GM21786 (cell line): ENCODE measurements around the gene LCMT1.
"Not testable (repeated sequence)": the region's sequence is repeated elsewhere in the genome, so short reads cannot be mapped to it uniquely, and the experiment has no call there.

ENCODE experiments used
- ATAC-seq: cut with Tn5 transposase; IDR thresholded peaks from one replicate; pipeline ENCODE4 v1.9.1; 2021; ENCODE audit not compliant: unreplicated experiment

Gene LCMT1

GRCh38 chr16:25141648-25142047 is 30.1 kb downstream of the LCMT1 start:
- no peak for ATAC-seq

GRCh38 chr16:25143928-25144327 is 32.4 kb downstream of the LCMT1 start:
- no peak for ATAC-seq

GRCh38 chr16:25148568-25149215 is 37.1 kb downstream of the LCMT1 start:
- no peak for ATAC-seq

GRCh38 chr16:25151996-25152395 is 40.5 kb downstream of the LCMT1 start:
- no peak for ATAC-seq

- ATAC-seq = no peak
Measured at GRCh38 chr16:25155553-25156460, 44.3 kb downstream of the LCMT1 start.

- no peak for ATAC-seq
Measured at GRCh38 chr16:25157271-25157875, 45.8 kb downstream of the LCMT1 start.

GRCh38 chr16:25158401-25158800 is 46.9 kb downstream of the LCMT1 start:
- ATAC-seq = no peak

GRCh38 chr16:25161753-25162367 is 50.3 kb downstream of the LCMT1 start:
- ATAC-seq = no peak

- ATAC-seq = no peak
Measured at GRCh38 chr16:25163683-25164082, 52.1 kb downstream of the LCMT1 start.

- ATAC-seq = no peak
Measured at GRCh38 chr16:25165284-25165683, 53.7 kb downstream of the LCMT1 start.

- ATAC-seq = not testable (repeated sequence)
Measured at GRCh38 chr16:25167920-25168319, 56.4 kb downstream of the LCMT1 start.

GRCh38 chr16:25171390-25171789 is 59.8 kb downstream of the LCMT1 start:
- no peak for ATAC-seq

GRCh38 chr16:25172831-25173230 is 61.3 kb downstream of the LCMT1 start:
- ATAC-seq = no peak

GRCh38 chr16:25174285-25174684 is 62.7 kb downstream of the LCMT1 start:
- no peak for ATAC-seq

GRCh38 chr16:25176136-25176535 is 64.6 kb downstream of the LCMT1 start:
- ATAC-seq = no peak

GRCh38 chr16:25177512-25177830 is 65.9 kb downstream of the LCMT1 start:
- no peak for ATAC-seq

- no peak for ATAC-seq
Measured at GRCh38 chr16:25177831-25178688, 66.5 kb downstream of the LCMT1 start.

GRCh38 chr16:25181236-25181635 is 69.7 kb downstream of the LCMT1 start:
- ATAC-seq = not testable (repeated sequence)

- ATAC-seq = no peak
Measured at GRCh38 chr16:25184771-25185170, 73.2 kb downstream of the LCMT1 start.

GRCh38 chr16:25187491-25187795 is 75.9 kb downstream of the LCMT1 start:
- ATAC-seq = no peak

GRCh38 chr16:25189305-25189704 is 77.8 kb downstream of the LCMT1 start:
- ATAC-seq = no peak
